Measurements from ENCODE around the gene MYO7B. TPM values are rescaled to one million over a fixed set of nuclear protein-coding genes. Genes with fewer than 3 reads are reported as not detected.
A peak's percentile ranks its signal among the peaks of the same experiment; 100 is the strongest.

The MYO7B gene
- total RNA-seq, 1 donor from 2014 or later, result 0.04 TPM

GRCh38 chr2:127503491-127503890 lies 32.0 kb upstream of the MYO7B start:
- no peak for DNase-seq (ENCODE audit: low spot score in 2 of 2, unreplicated experiment in 2 of 2)
- Mint-ChIP-seq H3K36me3 (peaks cover 39% of the 10 kb centered on the region), H3K4me1 (peaks cover 7% of the 10 kb centered on the region), H3K27ac (no peak overlapping the region), H3K9me3 (no peaks in the 10 kb centered on the region), H3K4me3 (no peak overlapping the region), H3K27me3 (ENCODE audit: low read depth) (no peaks in the 10 kb centered on the region)
- TF ChIP-seq CTCF (IDR thresholded peaks at IDR 0.05; ENCODE audit: unreplicated experiment), result no peak

DNA sequence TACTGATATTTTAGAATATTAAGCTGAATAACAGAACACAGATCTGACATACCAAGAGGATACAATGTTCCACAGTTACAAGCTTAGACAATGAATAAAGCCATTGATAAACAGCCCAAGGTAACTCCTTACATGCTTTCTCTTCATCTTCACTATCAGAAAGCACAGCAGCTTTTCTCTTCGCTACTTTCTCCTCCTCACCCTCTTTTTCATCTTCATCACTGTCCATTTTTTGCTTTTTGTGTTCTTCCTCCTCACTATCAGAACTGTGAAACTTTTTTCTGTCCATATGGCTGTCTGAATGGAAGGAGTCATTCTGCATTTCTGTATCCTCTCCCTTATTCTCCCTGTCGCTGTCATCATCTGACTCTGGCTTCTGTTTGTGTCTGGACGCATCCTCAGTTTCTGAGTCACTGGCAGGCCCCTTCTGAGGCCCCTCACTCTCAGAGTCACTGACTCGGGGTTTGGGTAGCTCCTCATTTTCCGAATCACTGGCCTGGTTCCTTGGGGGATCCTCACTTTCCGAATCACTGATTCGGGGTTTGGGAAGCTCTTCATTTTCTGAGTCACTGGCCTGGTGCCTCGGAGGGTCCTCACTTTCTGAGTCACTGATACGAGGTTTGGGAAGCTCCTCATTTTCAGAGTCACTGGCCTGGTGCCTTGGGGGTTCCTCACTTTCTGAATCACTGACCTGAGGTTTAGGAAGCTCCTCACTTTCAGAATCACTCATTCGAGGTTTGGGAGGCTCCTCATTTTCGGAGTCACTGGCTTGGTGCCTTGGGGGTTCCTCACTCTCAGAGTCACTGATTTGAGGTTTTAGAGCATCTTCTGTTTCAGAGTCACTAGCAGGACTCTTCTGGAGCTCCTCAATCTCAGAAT lies 30.7 kb upstream of the MYO7B start:
- DNase-seq (ENCODE audit: low spot score in 2 of 2, unreplicated experiment in 2 of 2), result no peak
- H3K27me3 Mint-ChIP-seq (ENCODE audit: low read depth), result no peaks in the 10 kb centered on the region
- H3K27ac Mint-ChIP-seq, result no peak overlapping the region
- no peak for TF ChIP-seq CTCF (IDR thresholded peaks at IDR 0.05; ENCODE audit: unreplicated experiment)
- H3K9me3 Mint-ChIP-seq, result no peaks in the 10 kb centered on the region
- H3K36me3 Mint-ChIP-seq, result peaks cover 32% of the 10 kb centered on the region
- no peak overlapping the region for H3K4me3 Mint-ChIP-seq
- peaks cover 13% of the 10 kb centered on the region for H3K4me1 Mint-ChIP-seq

DNA sequence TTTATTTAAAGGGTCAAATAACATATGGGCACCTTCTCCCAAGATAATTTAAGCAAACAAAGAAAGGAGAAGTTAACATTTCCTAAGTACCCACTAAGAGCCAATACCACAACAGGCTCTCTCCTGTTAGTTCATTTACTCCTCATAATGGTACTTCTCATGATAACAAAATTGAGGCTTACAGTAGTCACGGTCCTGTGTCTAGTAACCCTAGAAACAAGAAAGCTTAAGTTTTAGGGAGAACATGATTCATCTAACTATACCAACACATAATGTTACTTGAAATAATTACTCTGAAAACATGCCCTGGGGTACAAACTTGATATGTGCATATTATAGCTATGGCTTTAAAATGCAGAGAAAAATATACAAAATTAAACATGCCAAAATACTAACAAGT lies 29.0 kb upstream of the MYO7B start:
- no peak overlapping the region for H3K4me3 Mint-ChIP-seq
- no peak for TF ChIP-seq CTCF (IDR thresholded peaks at IDR 0.05; ENCODE audit: unreplicated experiment)
- no peak overlapping the region for H3K27ac Mint-ChIP-seq
- H3K9me3 Mint-ChIP-seq, result no peaks in the 10 kb centered on the region
- H3K36me3 Mint-ChIP-seq, result peaks cover 20% of the 10 kb centered on the region
- no peak for DNase-seq (ENCODE audit: low spot score in 2 of 2, unreplicated experiment in 2 of 2)
- H3K27me3 Mint-ChIP-seq (ENCODE audit: low read depth), result no peaks in the 10 kb centered on the region
- peaks cover 13% of the 10 kb centered on the region for H3K4me1 Mint-ChIP-seq

GRCh38 chr2:127508023-127508630 lies 27.4 kb upstream of the MYO7B start:
- no peaks in the 10 kb centered on the region for H3K27me3 Mint-ChIP-seq (ENCODE audit: low read depth)

GRCh38 chr2:127508631-127509034 lies 26.9 kb upstream of the MYO7B start:
- Mint-ChIP-seq H3K36me3 (peaks cover 3% of the 10 kb centered on the region), H3K4me1 (peaks cover 15% of the 10 kb centered on the region), H3K4me3 (no peak overlapping the region), H3K9me3 (no peaks in the 10 kb centered on the region), H3K27me3 (ENCODE audit: low read depth) (no peaks in the 10 kb centered on the region), H3K27ac (peak overlapping the region; percentile 49)
- no peak for DNase-seq (ENCODE audit: low spot score in 2 of 2, unreplicated experiment in 2 of 2)
- no peak for TF ChIP-seq CTCF (IDR thresholded peaks at IDR 0.05; ENCODE audit: unreplicated experiment)

More at GRCh38 chr2:127508023-127508630, 27.4 kb upstream of the MYO7B start:
- no peaks in the 10 kb centered on the region for H3K9me3 Mint-ChIP-seq
- H3K4me3 Mint-ChIP-seq, result no peak overlapping the region
- peaks cover 5% of the 10 kb centered on the region for H3K36me3 Mint-ChIP-seq
- H3K27ac Mint-ChIP-seq, result peak overlapping the region; percentile 49
- peaks cover 15% of the 10 kb centered on the region for H3K4me1 Mint-ChIP-seq
- no peak for DNase-seq (ENCODE audit: low spot score in 2 of 2, unreplicated experiment in 2 of 2)
- no peak for TF ChIP-seq CTCF (IDR thresholded peaks at IDR 0.05; ENCODE audit: unreplicated experiment)

All from mesothelial cell of epicardium (in vitro differentiated cells).